ENCODE data around the gene RBM25.
"Not testable (repeated sequence)": the region's sequence is repeated elsewhere in the genome, so short reads cannot be mapped to it uniquely, and the experiment has no call there.

Gene RBM25

DNA sequence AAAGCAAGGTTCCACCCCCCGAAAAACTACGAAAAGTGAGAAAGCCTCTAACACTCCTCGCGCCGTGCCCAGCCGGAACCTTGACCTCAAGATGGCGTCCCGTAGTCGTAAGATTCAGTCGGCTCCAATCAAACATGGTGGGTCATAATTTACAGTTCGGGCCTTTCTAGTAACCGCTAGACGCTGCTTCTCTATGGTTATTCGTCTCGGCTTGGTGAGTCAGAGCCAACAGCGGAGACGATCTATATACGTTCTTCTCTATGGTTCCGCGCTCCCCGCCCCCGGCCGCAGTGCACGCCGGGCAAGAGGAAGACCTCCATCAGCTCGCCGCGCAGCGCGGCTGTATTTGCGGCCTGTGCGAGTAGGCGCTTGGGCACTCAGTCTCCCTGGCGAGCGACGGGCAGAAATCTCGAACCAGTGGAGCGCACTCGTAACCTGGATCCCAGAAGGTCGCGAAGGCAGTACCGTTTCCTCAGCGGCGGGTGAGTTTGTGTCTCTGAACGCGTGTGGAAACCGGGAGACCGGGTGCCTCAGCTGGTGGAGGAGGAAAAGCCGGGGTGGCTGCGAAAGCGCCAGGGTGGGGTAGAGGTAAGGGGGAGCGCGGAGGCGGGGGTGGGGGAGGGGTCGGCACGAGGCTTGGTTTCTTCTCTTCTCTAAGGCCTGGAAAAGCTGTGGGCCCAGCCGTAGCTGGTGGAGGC, at the start of gene RBM25:
RBM25 (plus strand) TSS at position 311 of the 698 bp plus-strand sequence. CDS start 13,108 bp downstream, outside the sequence.
- DNase-seq = peak; percentile 95 to 99

DNA sequence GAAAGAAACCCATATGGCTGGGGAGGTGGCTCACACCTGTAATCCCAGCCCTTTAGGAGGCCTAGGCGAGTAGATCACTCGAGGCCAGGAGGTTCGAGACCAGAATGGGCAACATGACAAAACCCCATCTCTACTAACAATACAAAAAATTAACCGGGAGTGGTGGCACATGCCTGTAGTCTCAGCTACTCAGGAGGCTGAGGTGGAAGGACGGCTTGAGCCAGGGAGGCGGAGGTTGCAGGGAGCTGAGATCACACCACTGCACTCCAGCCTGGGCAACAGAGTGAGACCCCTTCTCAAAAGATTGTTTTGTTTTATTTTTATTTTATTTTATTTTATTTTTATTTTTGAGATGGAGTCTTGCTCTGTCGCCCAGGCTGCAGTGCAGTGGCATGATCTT, 47.1 kb upstream of the RBM25 start:
- not testable (repeated sequence) for DNase-seq

DNA sequence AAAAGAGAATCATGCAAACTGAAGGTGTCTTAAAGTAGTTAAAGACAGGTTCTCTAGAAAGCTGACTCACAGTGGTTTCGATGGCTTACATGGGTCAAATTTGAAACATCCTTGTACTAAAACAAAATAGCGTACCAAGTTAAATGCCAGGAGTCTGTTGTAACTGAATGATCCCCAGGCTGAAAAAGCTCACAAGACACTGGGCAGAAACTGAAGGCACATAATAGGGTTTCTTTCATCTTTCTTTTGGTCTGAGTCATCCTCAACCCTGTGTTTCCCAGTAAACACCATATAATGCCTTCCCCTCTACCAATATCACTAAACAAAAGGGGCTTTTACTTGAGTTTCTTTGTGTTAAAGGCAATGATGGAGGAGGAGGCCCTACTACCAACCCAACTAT, 44.2 kb upstream of the RBM25 start:
- DNase-seq = no peak

DNA sequence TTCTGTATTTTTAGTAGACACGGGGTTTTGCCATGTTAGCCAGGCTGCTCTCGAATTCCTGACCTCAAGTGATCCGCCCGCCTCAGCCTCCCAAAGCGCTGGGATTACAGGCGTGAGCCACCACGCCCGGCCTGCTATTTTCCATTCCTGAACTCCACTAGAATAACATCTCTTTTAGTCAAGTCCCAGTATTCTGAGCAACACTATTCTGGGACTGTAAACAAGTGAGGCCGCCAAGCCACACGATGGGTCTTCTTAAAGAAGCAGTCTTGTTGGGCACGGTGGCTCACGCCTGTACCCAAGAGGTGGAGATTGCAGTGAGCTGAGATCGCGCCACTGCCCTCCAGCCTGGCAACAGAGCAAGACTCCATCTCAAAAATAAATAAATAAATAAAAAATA, 42.8 kb upstream of the RBM25 start:
- DNase-seq = not testable (repeated sequence)

DNA sequence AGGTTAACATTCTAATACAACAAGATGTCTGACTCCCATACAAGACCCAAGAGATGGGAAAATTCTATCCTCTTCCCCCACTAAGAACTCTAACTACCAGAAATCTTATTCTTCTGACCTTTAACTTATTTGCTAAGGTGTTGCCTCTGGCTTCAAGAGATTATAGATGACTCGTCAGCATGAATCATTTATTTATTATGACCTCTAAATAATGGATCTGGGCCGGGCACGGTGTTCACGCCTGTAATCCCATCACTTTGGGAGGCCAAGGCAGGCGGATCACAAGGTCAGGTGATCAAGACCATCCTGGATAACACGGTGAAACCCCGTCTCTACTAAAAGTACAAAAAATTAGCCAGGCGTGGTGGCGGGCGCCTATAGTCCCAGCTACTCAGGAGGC, 42.3 kb upstream of the RBM25 start:
- not testable (repeated sequence) for DNase-seq

DNA sequence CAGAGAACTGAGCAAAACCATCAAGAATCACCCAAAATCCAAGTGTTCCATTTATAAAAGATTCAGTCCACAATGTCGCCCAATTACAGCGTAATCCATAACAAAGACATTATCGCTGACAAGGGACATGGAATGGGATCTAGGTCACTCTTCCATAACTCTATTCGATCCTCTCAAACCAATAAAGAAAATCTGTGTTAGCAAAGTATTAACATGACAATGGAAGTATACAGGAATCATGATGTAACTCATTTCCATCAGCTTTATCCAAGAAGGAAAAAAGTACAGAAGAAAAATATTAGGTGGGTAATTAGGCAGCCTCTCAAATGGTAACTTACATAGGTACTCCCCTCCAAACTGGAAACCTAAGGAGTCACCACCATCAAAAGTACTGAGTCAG, 36.3 kb upstream of the RBM25 start:
- no peak for DNase-seq

DNA sequence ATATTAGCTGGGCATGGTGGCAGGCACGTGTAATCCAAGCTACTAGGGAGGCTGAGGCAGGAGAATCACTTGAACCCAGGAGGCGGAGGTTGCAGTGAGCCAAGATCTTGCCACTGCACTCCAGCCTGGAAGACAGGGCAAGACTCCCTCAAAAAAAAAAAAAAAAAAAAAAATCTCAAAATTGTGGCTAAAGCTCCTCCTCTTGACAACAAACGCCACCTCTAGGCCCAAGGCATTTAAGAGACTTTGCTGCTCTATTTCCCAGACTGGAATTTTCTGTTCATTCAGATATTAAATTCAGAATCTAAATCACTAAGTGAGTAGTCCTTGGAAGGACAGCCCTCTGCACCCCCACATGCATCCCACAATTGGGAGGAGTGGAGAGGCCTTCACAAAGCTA, 32.8 kb upstream of the RBM25 start:
- peak in 1 of 2 experiments; percentile 36 for DNase-seq

DNA sequence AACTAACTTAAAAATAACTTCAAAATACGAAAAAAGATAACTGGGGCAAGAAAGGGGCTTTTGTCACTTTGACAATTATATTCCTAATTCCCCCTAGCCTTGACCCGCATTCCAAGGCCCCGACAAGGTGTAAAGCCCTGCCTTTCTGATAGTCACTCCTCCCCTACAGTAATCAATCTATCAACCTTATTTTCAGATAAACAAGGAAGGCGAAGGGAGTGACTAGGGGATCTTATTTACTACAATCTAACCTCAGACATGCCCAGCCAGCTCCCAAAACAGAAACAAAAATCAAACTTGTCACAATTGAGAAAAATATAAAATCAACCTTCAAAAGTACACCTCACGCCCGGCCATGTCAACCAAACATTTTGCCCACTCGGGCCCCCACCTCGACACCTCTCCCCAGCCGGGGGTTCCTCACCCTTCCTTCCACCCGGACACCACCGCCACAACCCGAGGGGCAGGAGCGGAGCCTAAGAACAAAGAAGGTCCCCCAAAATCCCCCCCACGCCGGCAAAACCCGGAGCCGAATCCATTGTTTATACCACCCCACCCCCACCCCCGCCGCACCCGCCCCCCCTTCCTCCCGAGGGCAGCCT, 32.0 kb upstream of the RBM25 start:
- no peak for DNase-seq

DNA sequence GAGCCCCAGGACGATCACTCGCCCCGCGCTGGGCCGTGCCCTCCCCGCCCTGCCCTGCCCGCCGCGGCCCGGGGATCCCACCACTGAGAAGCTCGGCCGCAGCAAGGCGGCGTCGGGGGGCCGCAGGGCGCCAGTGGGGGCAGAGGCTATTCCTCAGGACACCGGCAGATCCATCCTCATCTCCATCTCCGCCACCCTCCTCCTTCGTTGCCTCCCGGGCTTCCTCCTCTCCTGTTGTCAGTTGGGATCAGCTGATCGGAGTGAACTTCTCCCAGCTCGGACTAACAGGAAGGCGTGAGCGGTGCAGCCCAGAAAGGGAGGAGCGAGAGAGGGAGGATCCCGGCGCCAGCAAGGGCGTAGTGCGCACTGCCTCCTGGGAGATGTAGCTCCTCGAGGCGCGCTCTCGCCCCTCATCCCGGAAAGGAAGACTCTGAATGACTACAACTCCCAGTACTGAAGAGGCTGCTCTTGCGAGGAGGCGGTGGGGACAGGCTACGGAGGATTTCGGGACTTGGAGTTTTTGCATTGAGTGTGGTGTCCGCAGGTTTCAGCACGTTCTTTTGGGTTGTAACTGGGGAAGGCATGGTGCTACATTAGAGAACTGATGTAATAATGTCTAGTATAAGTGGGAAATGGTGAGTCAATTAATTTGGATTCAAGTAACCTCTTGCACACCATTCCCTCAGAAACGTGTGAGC, 31.3 kb upstream of the RBM25 start, which contains the start of gene ZFYVE1:
ZFYVE1 (minus strand) TSS at position 262 of the 698 bp plus-strand sequence. CDS start 2,598 bp downstream, outside the sequence.
- DNase-seq = peak; percentile 97 to 99

DNA sequence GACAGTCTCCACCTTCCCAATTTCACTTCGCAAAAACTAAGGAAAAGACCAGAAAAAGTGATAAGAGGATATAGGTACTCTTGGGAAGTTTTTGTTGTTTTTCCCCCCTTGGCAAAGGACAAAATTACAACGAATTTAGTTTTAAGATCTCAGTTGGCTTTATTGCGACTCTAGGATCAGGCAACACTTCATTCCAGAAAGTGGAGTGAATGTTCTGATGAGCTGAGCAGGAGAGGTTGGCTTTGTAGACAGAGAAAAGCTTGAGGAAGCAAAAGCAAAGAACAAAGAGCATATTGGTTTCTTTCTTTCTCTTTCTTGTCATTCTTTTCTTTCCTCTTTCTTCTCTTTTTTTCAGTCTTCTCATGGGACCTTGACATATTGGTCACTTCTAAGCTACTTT, 30.8 kb upstream of the RBM25 start:
- DNase-seq = no peak

DNA sequence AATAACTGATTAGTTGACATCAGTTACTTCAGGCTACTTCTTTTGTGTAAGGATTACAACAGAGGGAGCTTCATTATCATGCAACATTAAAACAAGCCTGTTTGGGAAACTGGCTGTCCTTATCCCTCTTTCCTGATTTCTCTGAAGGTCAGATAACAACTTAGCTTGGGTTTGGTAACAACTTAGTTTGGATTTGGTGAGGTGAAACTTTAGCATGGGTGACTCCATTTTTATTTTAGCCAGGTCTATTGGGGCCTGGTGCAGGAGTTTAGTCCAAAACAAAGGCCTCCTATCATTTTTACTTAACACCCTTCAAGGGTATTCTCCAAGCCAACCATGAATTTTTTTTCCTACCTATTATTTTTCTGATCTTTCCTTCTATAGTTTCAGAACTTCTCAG, 30.4 kb upstream of the RBM25 start:
- no peak for DNase-seq

DNA sequence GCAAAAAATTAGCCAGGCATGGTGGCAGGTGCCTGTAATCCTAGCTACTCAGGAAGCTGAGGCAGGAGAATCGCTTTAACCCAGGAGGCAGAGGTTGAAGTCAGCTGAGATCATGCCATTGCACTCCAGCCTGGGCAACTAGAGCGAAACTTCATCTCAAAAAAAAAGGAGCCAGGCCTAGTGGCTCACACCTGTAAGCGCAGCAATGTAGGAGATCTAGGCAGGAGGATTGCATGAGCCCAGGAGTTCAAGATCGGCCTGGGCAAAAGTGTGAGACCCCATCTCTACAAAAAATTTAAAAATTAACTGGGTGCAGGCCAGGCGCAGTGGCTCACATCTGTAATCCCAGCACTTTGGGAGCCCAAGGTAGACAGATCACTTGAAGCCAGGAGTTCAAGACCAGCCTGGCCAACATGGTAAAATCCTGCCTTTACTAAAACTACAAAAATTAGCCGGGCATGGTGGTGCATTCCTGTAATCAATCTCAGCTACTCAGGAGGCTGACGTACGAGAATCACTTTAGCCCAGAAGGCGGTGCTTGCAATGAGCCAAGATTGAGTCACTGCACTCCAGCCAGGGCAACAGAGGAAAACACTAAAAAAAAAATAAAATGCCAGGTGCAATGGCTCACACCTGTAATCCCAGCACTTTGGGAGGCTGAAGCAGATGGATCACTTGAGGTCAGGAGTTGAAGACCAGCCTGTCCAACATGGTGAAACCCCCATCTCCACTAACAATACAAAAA, 21.5 kb upstream of the RBM25 start:
- not testable (repeated sequence) for DNase-seq

DNA sequence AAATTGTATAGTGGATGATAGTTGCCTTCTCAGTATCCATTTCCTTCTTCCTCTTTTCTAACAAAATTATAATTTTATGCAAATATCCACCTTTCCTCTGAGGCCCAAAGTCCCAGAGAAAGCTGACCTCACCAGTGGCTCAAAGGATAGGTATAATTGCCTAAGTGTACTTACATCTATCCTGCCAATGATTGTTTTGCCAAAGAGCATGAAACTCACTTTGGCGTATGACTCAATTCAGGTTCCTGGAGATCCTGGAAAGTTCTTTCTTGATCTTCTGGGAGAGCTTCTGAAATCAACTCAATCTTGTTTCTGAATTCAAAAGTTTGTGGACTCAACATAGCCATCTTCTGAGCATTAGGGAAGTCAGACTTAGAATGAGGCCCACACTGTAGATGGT, 10.5 kb upstream of the RBM25 start:
- DNase-seq = no peak

DNA sequence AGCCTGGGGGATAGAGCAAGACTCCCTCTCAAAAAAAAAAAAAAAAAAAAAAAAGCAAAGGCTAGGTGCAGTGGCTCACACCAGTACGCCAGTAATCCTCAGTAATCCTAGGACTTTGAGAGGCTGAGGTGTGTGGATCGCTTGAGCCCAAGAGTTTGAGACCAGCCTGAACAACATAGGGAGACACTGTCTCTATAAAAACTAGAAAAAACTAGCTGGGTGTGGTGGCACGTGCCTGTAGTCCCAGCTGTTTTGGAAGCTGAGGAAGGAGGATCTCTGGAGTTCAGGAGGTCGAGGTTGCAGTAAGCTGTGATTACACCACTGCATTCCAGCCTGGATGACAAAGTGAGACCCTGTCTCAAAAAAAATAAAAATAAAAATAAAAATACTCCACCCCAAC, 8.9 kb upstream of the RBM25 start:
- no peak for DNase-seq

DNA sequence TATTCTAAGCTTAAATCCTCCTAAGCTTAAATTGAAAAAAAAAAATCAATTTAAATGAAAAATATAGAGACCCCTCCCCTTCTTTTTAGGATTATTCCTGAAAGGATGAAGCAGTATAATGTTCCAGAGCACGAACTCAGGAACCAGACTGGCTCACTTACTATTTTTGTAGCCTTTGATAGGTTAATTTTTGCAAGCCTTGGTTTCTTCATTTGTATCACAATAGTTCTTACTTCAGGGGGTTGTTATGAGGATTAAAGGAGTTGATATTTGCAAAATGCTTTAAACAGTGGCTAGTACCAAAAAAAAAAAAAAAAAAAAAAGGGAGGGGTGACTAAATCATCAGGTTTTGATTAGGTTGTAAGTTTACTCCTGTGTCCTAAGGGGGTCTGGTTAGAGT, 3.1 kb upstream of the RBM25 start:
- no peak for DNase-seq

DNA sequence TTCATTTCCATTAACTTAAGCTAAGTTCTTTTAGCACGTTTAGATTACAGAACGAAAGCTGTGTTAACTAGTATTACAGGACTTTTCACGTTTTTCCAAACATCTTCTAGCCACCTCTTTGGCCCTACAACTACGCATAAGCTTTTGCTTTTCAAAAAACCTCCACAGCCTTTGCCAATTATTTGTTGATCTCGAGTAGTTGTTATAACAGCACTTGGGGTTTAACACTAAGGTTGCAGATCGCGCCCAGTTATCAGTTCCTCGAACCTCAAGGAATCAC, 450 bp upstream of the RBM25 start:
- DNase-seq = peak in 1 of 2 experiments; percentile 59

DNA sequence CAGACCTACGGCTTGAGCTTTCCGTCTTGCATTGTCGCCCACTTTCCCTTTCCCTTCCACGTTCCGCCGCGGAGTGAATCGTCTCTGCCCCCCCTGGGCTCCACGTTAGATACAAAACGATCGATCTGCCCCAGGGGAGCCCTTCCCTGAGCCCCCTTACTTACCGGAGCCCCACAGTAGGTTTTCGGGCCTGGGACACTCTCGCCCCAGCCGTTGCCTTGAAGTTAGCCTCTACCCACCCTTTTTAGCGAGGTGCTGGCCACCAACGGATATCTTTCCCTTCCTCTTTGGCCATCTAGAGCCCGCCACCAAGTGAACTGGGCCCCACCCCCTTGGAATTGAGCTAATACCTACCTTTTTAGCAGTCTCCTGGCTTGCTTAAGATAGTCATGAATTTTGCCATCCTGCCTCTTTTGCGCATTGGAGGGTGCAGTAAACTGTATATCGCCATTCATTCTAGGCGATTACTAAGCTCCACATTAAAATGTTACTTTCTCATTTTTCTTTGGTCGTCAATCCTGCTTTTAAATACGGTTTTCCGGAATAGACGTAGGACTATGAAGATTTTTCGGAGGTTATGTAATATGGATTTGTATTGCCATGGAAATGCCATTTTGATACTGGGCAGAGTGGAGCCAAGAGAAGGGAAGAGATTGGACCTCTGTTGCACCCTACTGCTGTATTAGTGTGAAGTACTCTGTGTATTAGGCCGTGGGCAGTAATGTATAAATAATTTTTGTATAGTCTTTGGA, 764 bp downstream of the RBM25 start:
- DNase-seq = peak in 1 of 2 experiments; percentile 59

DNA sequence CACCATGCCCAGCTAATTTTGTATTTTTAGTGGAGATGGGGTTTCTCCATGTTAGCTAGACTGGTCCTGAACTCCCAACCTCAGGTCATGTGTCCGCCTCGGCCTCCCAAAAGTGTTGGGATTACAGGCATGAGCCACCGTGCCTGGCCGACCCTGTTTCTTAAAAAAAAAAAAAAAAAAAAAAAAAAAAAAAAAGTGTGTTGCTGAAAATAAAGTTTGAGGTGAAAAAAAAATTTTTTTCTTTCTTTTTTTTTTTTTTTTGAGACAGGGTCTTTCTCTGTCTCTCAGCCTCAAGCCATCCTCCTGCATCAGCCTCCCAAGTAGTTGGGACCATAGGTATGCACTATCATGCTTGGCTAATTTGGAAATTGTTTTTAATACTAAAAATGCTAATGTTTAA, 11.3 kb downstream of the RBM25 start:
- no peak for DNase-seq

DNA sequence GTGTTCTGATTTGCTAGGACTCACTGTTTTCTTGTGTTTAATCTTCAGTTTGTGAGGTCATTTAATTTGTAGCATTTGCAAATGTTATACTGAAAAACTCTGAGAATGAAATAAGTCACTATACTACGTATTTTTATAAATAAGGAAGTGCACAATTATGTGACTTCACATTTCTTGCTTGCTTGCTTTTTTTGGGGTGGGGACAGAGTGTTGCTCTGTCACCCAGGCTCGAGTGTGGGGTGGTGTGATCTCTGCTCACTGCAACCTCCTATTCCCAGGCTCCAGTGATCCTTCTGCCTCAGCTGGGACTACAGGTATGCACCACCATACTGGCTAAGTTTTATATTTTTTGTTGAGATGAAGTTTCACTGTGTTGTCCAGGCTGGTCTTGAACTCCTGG, 32.7 kb downstream of the RBM25 start:
- DNase-seq = no peak

DNA sequence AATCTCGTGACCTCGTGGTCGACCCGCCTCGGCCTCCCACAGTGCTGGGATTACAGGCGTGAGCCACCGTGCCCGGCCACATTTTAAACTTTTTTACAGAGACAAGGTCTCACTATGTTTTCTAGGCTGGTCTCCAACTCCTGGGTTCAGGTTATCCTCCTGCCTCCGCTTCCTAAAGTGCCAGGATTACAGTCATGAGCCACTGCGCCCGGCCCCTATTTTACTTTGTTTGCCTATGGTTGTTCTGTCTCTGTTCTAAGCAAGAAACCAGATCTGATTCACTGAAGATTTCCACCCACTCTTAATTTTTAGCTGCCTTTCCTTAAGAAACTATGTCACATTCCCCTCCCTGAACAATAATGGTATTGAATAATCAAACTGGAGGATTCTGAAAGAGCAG, 39.1 kb downstream of the RBM25 start:
- DNase-seq = no peak

DNA sequence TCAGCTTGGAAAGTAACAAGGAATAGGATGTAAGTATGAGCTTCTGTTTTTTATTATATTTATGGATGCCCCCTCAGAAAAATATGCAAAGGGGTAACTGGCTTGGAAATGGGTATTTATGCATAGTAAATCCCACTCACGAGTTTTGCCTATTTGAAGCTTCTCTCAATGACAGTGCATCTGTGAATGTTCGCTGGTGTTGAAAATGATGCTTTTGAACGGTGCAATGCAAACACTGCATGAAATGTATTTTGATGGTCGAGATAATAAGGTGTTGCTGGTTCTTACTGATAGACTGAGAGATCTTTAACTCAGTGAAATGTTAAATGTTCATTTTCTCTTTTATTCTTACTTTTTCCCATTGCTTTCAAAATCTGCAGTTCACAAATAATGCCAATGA, 42.0 kb downstream of the RBM25 start:
- DNase-seq = no peak

DNA sequence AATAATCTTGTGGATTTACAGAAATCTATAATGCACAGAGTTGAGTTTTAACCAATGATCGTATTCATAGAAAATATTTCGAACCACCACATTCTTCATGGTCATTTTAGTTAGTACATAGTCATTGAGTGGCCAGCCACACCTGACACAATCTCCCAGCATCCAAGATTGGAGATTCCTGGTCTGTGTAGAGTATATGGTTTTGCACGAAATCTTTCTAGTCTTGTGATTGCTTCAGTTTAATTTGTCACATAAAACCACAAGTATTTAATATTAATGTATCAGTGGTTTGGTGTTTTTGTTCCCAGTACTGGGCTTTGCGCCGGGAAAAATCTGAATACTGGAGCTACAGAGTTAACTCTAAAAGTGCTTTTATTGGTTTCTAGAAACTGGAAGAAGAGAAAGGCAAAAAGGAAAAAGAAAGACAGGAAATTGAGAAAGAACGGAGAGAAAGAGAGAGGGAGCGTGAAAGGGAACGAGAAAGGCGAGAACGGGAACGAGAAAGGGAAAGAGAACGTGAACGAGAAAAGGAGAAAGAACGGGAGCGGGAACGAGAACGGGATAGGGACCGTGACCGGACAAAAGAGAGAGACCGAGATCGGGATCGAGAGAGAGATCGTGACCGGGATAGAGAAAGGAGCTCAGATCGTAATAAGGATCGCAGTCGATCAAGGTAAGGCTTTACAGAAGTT, 44.6 kb downstream of the RBM25 start:
- DNase-seq = no peak
